Karpas-422 (cell line): ENCODE results near the gene COL9A1. TPM values are rescaled to one million over a fixed set of nuclear protein-coding genes. Genes with fewer than 3 reads are reported as not detected.

Experiments used
- DNase-seq: peaks from one replicate; pipeline ENCODE4 v3.0.0-alpha.2; 2015
- H2AFZ ChIP-seq: fragments of 200-600 bp; sonication (generic); 2 replicates; pipeline ENCODE4 v1.6.1; 2014; ENCODE audit warnings: antibody characterized with exemption, low read length, mixed read lengths
- H3K27ac ChIP-seq: fragments of 200-600 bp; sonication (generic); 2 replicates; pipeline ENCODE4 v1.5.1; 2014; ENCODE audit warnings: mild to moderate bottlenecking, low read length, moderate library complexity
- H3K27me3 ChIP-seq: fragments of 200-600 bp; sonication (generic); 2 replicates; pipeline ENCODE4 v1.6.1; 2014; ENCODE audit warnings: low read length, mixed read lengths
- H3K36me3 ChIP-seq: fragments of 200-600 bp; sonication (generic); 2 replicates; pipeline ENCODE4 v1.6.1; 2014; ENCODE audit warnings: low read length, mixed read lengths; ENCODE audit not compliant: insufficient read depth
- H3K4me1 ChIP-seq: fragments of 200-600 bp; sonication (generic); 2 replicates; pipeline ENCODE4 v1.6.1; 2014; ENCODE audit warnings: mild to moderate bottlenecking, low read length, mixed read lengths
- H3K4me2 ChIP-seq: fragments of 200-600 bp; sonication (generic); 2 replicates; pipeline ENCODE4 v1.6.1; 2014; ENCODE audit warnings: low read length, low read depth, mild to moderate bottlenecking; ENCODE audit not compliant: poor library complexity, severe bottlenecking
- H3K4me3 ChIP-seq: fragments of 200-600 bp; sonication (generic); 2 replicates; pipeline ENCODE4 v1.5.1; 2014; ENCODE audit warnings: mild to moderate bottlenecking, antibody characterized with exemption, low read length, mixed read lengths
- H3K79me2 ChIP-seq: fragments of 200-600 bp; sonication (generic); 2 replicates; pipeline ENCODE4 v1.6.1; 2014; ENCODE audit warnings: mild to moderate bottlenecking, low read length, mixed read lengths
- H3K9ac ChIP-seq: fragments of 200-600 bp; sonication (generic); 2 replicates; pipeline ENCODE4 v1.6.0; 2014; ENCODE audit warnings: low read length
- H3K9me2 ChIP-seq: fragments of 200-600 bp; sonication (generic), shearing (Covaris generic); replicated peaks from 2 replicates; pipeline ENCODE4 v1.6.0; 2014; ENCODE audit warnings: mild to moderate bottlenecking, low read length, moderate library complexity; ENCODE audit not compliant: insufficient read depth
- H3K9me3 ChIP-seq: fragments of 300-700, 200-600 bp; sonication (generic); 2 replicates; pipeline ENCODE4 v1.6.1; 2014; ENCODE audit warnings: low read length, mixed read lengths
- H4K20me1 ChIP-seq: fragments of 200-600 bp; sonication (generic); 2 replicates; pipeline ENCODE4 v1.6.1; 2014; ENCODE audit warnings: mild to moderate bottlenecking, antibody characterized with exemption, low read length, low read depth; ENCODE audit not compliant: insufficient read depth
- total RNA-seq: library from RNA; depleted of rRNA; stranded (reverse); fragments of >200 nt; shearing (Covaris generic); gene quantifications from 2 replicates; pipeline ENCODE4 v1.2.3, GENCODE V29; 2014; ENCODE audit warnings: low replicate concordance

Gene COL9A1
- total RNA-seq, 1 experiment from 2014 or later, result not detected

- H3K36me3 ChIP-seq, result no peaks in the 10 kb centered on the region
- no peak overlapping the region for H3K4me2 ChIP-seq
- H2AFZ ChIP-seq, result no peak overlapping the region
- H3K27ac ChIP-seq, result no peak overlapping the region
- H3K27me3 ChIP-seq, result no peaks in the 10 kb centered on the region
- H3K9me2 ChIP-seq, result no peaks in the 10 kb centered on the region
- H3K79me2 ChIP-seq, result no peaks in the 10 kb centered on the region
- no peaks in the 10 kb centered on the region for H4K20me1 ChIP-seq
- H3K4me1 ChIP-seq, result no peaks in the 10 kb centered on the region
- H3K4me3 ChIP-seq, result no peak overlapping the region
- H3K9ac ChIP-seq, result no peak overlapping the region
- no peak for DNase-seq
- H3K9me3 ChIP-seq, result no peaks in the 10 kb centered on the region
Measured at GRCh38 chr6:70241031-70241430, 61.9 kb downstream of the COL9A1 start.

DNA sequence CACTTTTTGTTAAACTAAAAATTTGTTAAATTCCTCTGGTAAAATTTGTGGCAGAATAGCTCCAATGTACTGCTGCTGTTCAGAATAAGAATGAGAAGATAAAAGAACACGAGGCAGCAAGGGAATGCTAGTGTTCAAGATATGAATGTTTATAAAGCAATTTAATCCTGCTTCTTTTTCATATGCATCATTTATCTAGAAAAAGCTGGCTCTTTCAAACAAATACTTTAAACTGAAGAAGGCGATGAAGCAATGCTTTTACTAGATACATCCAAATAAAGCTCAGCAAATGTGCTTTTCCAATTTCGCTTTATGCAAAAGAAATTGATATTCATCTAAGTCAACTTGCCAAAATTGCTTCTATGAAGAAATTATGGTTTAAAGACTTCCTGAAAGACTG lies 66.5 kb downstream of the COL9A1 start:
- no peaks in the 10 kb centered on the region for H3K36me3 ChIP-seq
- no peak overlapping the region for H3K27ac ChIP-seq
- no peaks in the 10 kb centered on the region for H4K20me1 ChIP-seq
- no peaks in the 10 kb centered on the region for H3K9me2 ChIP-seq
- no peak for DNase-seq
- H2AFZ ChIP-seq, result no peak overlapping the region
- H3K79me2 ChIP-seq, result no peaks in the 10 kb centered on the region
- H3K4me2 ChIP-seq, result no peak overlapping the region
- H3K27me3 ChIP-seq, result no peaks in the 10 kb centered on the region
- H3K4me1 ChIP-seq, result no peaks in the 10 kb centered on the region
- no peaks in the 10 kb centered on the region for H3K9me3 ChIP-seq
- H3K4me3 ChIP-seq, result no peak overlapping the region
- no peak overlapping the region for H3K9ac ChIP-seq

DNA sequence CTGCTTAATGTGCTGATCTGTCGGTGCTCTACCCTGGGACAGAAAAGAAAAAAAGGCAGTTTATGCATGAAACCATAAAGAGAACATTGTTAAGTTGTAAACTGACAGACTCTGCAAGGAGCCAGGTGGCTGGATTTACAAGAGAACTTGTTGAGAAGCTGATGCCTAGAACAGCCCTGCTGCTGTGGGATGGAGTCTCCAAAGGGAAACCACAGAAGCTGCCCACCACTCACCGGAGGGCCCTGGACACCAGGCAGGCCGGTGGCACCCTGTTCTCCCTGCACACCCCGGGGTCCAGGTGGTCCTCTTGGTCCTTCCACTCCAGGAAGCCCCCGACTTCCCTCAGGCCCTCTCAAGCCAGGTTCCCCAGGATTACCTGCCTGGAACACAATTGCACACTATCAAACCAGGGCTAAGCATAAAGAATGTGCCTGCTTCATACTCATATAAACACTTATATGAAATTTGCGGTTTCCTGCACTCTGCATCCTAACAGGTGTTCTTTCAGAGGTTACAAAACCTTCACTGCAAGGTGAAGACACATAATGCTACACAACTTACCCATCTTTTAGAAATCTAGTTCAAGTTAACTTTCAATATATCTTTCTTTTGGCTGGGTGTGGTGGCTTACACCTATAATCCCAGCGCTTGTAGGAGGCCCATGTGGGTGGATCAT lies 68.2 kb downstream of the COL9A1 start:
- no peak overlapping the region for H3K4me2 ChIP-seq
- no peak overlapping the region for H2AFZ ChIP-seq
- no peak overlapping the region for H3K9ac ChIP-seq
- no peaks in the 10 kb centered on the region for H3K79me2 ChIP-seq
- H3K4me3 ChIP-seq, result no peak overlapping the region
- H3K4me1 ChIP-seq, result no peaks in the 10 kb centered on the region
- no peak for DNase-seq
- no peaks in the 10 kb centered on the region for H3K9me3 ChIP-seq
- no peaks in the 10 kb centered on the region for H3K9me2 ChIP-seq
- no peaks in the 10 kb centered on the region for H3K27me3 ChIP-seq
- H3K27ac ChIP-seq, result no peak overlapping the region
- H3K36me3 ChIP-seq, result no peaks in the 10 kb centered on the region
- no peaks in the 10 kb centered on the region for H4K20me1 ChIP-seq

- Histone ChIP-seq H2AFZ (no peak overlapping the region), H3K27ac (no peak overlapping the region)
Measured at GRCh38 chr6:70231311-70231710, 71.6 kb downstream of the COL9A1 start.

GRCh38 chr6:70225055-70225454 lies 77.8 kb downstream of the COL9A1 start:
- no peak overlapping the region for H3K4me3 ChIP-seq
- no peaks in the 10 kb centered on the region for H3K36me3 ChIP-seq
- no peak overlapping the region for H2AFZ ChIP-seq
- H3K9me3 ChIP-seq, result no peaks in the 10 kb centered on the region
- no peak overlapping the region for H3K27ac ChIP-seq
- no peak overlapping the region for H3K4me2 ChIP-seq
- no peaks in the 10 kb centered on the region for H3K4me1 ChIP-seq
- no peaks in the 10 kb centered on the region for H3K9me2 ChIP-seq
- DNase-seq, result no peak
- no peaks in the 10 kb centered on the region for H3K79me2 ChIP-seq
- H4K20me1 ChIP-seq, result no peaks in the 10 kb centered on the region
- no peaks in the 10 kb centered on the region for H3K27me3 ChIP-seq
- no peak overlapping the region for H3K9ac ChIP-seq

More at GRCh38 chr6:70231311-70231710, 71.6 kb downstream of the COL9A1 start:
- H3K36me3 ChIP-seq, result no peaks in the 10 kb centered on the region
- H3K9ac ChIP-seq, result no peak overlapping the region
- no peak overlapping the region for H3K4me3 ChIP-seq
- no peaks in the 10 kb centered on the region for H3K9me2 ChIP-seq
- no peaks in the 10 kb centered on the region for H4K20me1 ChIP-seq
- H3K79me2 ChIP-seq, result no peaks in the 10 kb centered on the region
- no peaks in the 10 kb centered on the region for H3K27me3 ChIP-seq
- H3K4me2 ChIP-seq, result no peak overlapping the region
- DNase-seq, result no peak
- no peaks in the 10 kb centered on the region for H3K9me3 ChIP-seq
- no peaks in the 10 kb centered on the region for H3K4me1 ChIP-seq

DNA sequence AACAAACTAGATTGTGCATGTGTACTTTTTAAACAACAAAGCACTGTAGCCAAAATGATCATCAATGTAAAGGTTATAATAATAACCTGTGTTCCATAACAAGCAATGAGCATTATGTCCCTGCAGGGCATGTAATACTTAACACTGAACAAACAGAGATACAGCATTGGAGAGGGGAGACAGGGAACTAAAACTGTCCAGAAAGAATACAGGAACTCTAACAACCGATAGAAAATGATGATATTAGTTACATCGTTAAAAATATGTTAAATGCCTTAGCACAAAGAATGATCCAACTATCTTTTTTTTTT lies 80.5 kb downstream of the COL9A1 start:
- no peaks in the 10 kb centered on the region for H3K9me2 ChIP-seq
- H3K9me3 ChIP-seq, result no peaks in the 10 kb centered on the region

GRCh38 chr6:70221715-70222438 lies 81.0 kb downstream of the COL9A1 start:
- no peaks in the 10 kb centered on the region for H3K4me1 ChIP-seq
- no peak overlapping the region for H3K27ac ChIP-seq
- H3K9ac ChIP-seq, result no peak overlapping the region
- no peaks in the 10 kb centered on the region for H4K20me1 ChIP-seq
- H3K9me3 ChIP-seq, result no peaks in the 10 kb centered on the region
- H3K79me2 ChIP-seq, result no peaks in the 10 kb centered on the region
- no peak overlapping the region for H3K4me3 ChIP-seq
- H2AFZ ChIP-seq, result no peak overlapping the region
- H3K4me2 ChIP-seq, result no peak overlapping the region
- H3K9me2 ChIP-seq, result no peaks in the 10 kb centered on the region
- no peaks in the 10 kb centered on the region for H3K36me3 ChIP-seq
- DNase-seq, result no peak
- H3K27me3 ChIP-seq, result no peaks in the 10 kb centered on the region

More for the DNA sequence above, 80.5 kb downstream of the COL9A1 start:
- Histone ChIP-seq H3K36me3 (no peaks in the 10 kb centered on the region), H3K4me2 (no peak overlapping the region), H3K4me1 (no peaks in the 10 kb centered on the region), H3K27me3 (no peaks in the 10 kb centered on the region), H4K20me1 (no peaks in the 10 kb centered on the region), H3K4me3 (no peak overlapping the region), H2AFZ (no peak overlapping the region), H3K79me2 (no peaks in the 10 kb centered on the region), H3K27ac (no peak overlapping the region), H3K9ac (no peak overlapping the region)
- no peak for DNase-seq

GRCh38 chr6:70221025-70221714 lies 81.7 kb downstream of the COL9A1 start:
- no peaks in the 10 kb centered on the region for H3K9me2 ChIP-seq
- H3K4me1 ChIP-seq, result no peaks in the 10 kb centered on the region
- no peak overlapping the region for H3K4me3 ChIP-seq
- H3K27ac ChIP-seq, result no peak overlapping the region
- H3K9me3 ChIP-seq, result no peaks in the 10 kb centered on the region
- H4K20me1 ChIP-seq, result no peaks in the 10 kb centered on the region
- H2AFZ ChIP-seq, result no peak overlapping the region
- H3K4me2 ChIP-seq, result no peak overlapping the region
- H3K36me3 ChIP-seq, result no peaks in the 10 kb centered on the region
- peak; percentile 75 for DNase-seq
- no peaks in the 10 kb centered on the region for H3K27me3 ChIP-seq
- no peak overlapping the region for H3K9ac ChIP-seq
- no peaks in the 10 kb centered on the region for H3K79me2 ChIP-seq
